T-helper 2 cell (primary cell): ENCODE results near the gene OSTF1.

Source experiments
- DNase-seq, 5 experiments: peaks; one replicate each; pipeline versions ENCODE4 v3.0.0 to v3.0.0-alpha.2; 2012 to 2022

OSTF1 gene

DNA sequence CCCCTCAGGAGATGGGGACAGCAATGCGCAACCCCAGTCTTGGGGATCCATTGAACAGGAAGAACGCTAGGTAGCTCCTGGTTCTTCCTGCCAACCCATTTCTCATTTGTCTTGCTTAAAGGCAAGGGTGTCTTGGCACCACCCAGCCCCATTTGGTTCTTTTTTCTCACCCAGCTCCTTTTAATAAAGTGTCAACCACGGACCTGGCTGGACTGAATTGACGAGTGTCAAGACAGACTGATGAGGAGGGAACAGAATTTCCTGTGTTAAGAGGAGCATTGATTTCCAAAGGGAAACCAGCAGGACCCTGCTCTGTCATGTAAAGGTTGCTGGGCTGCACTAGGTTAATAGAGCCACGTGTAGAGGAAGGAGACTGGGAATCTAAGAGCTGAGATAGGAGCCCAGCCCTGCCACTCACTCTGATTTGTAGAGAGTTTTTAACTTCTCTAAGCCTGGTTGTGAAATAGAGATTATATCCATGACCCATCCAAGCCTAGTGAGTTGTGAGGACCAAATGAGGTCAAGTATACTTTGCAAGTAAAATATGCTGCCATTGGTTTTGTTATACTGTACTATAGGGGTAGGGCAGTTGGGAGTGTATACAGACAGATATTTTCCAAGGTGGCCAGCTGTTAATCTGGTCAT lies 33.7 kb downstream of the OSTF1 start:
- peak in 1 of 5 experiments; percentile 9 for DNase-seq

DNA sequence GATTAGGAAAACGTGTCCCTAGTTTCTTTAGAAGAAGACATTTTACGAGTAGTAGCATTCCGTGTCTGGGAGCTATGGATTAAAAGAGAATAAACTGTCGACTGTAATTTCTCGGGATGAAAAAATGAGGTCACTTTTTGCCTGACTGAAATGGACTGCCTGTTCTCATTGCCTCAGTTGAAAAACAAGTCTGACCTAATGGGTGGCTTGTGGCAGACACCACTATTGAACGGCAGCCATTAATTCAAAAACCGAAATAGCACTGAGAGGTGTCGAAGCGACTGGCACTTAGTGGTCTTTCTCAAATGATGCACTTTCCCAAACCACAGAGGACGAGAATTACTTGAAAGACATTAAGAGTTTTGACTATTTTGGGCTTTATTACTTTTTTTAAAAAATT lies 35.4 kb downstream of the OSTF1 start:
- no peak for DNase-seq

DNA sequence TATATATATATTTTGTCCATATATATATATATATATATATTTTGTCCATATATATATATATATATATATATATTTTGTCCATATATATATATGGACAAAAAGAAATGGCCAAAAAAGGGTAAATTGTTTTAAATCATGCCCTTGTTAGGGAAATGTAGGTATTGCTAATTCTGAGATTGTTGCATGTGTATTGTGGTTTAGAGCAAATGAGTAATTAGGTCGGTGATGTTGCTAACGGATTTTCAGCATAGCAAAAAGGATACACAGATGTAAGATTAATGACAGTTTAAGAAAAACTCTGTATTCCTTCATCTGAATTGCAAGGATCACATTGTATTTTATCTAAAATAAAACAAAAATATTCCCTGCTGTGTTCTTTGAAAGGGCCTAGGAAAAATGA lies 40.2 kb downstream of the OSTF1 start:
- DNase-seq = peak in 1 of 5 experiments; percentile 88

DNA sequence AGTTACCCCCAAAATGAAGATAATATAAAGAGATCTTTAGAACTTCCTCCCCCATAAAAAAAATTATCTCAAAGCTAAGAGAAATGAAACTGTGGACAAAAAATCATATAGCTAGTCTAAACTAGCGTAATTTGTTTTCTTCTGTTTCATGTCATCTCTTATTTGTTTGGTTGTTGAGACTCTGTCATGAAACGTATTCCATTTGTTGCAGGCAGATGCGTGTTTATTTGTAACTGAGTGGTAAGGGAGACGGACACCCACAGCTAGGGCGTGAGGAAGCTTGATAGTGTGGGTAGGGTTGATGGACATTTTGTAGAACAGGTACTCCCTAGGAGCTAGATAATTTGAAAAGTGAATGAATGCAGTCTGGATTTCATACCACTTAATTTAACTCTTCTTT lies 41.9 kb downstream of the OSTF1 start:
- no peak for DNase-seq

DNA sequence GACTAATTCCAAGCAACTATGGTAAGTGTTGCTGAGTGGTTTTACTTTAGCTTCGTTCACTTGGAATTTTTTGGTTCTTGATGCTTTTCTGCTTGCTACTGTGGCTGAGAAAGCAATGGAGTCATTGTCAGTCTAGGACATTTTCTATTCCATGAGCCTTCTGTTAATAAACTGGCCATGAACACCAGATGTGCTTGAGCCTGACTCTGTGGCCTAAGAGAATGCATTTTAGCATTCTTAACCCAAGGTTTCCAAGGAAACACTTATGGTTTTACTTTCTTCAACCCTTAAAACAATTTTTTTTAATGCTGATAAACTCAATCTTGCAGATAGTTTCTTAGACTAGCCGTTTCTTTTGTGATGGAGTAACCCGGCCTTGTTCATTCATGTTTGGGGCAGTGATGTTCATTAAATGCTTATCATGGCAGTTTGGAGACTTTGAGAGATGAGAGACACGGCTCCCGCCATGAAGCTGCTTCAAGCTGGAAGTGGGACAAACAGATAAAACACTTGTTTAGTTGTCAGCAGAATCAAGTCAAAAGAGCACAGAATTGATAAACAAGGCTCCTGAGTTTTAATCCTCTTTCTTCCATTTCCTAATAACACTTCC lies 42.4 kb downstream of the OSTF1 start:
- no peak for DNase-seq

DNA sequence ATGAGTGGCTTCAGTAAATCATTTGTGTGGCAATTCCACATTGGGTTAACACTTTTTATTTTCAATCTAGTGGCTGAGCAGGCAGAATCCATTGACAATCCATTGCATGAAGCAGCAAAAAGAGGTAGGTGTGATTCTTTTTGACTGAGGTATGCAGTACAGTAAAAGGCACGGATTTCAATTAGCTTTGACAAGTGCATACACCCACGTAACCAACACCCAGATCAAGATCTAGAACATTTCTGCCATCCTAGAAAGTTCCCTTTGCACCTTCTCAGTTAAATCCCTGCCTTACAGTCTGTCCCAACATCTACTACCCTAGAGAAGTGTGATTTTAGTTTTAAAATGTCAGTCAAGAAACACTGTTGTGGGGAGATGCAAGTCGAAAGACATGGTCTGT lies 43.4 kb downstream of the OSTF1 start:
- DNase-seq = no peak

DNA sequence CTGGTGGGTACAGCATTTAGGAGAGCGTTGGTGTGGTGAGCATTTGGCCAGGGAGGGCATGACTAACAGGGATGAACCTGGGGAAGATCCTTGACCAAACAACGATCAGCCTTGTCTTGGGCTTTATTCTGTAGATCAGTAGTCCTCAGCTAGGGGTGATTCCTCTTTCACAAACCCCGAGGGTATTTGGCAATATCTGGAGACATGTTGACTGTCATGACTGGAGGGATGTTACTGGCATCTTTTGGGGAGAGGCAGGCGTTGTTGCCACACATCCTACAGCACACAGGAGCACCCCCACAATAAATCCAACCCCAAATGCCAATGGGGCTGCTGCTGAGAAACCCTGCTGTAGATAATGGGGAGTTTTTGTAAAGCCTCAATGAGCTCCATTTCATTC lies 43.9 kb downstream of the OSTF1 start:
- no peak for DNase-seq

DNA sequence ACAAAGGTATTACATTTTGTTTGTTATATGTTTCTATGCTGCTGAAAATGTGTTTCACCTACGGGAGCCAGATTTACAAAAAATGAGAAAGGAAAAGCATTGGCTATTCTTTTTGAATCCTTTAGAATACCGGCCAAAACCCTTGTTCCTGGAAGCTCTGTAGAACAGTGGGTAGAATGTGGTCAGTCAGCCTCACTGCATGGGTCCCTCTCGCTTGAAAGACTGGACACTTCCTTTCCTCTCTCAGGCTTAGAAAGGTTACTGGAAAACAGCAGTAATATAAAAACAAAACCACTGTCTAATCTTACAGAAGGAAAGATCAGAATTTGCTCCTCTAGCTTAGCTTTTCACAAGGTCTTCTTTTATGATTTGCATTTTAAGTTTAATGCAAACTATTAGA lies 45.1 kb downstream of the OSTF1 start:
- no peak for DNase-seq

- no peak for DNase-seq
These were observed 46.2 kb downstream of the OSTF1 start for GRCh38 chr9:75134495-75134894.

- DNase-seq = peak in 2 of 5 experiments; percentile 31 to 65
These were observed 50.1 kb downstream of the OSTF1 start for GRCh38 chr9:75138260-75139040.

GRCh38 chr9:75139201-75139600 lies 50.9 kb downstream of the OSTF1 start:
- peak in 2 of 5 experiments; percentile 30 to 53 for DNase-seq

- no peak for DNase-seq
These were observed 51.9 kb downstream of the OSTF1 start for GRCh38 chr9:75140261-75140660.

GRCh38 chr9:75142202-75142601 lies 53.9 kb downstream of the OSTF1 start:
- DNase-seq = peak in 2 of 5 experiments; percentile 24 to 70

GRCh38 chr9:75146229-75146628 lies 57.9 kb downstream of the OSTF1 start:
- DNase-seq = no peak

GRCh38 chr9:75147638-75148037 lies 59.3 kb downstream of the OSTF1 start:
- peak in 2 of 5 experiments; percentile 39 to 89 for DNase-seq

- DNase-seq = peak in 1 of 5 experiments; percentile 92
These were observed 60.2 kb downstream of the OSTF1 start for GRCh38 chr9:75148561-75148960.

- peak in 1 of 5 experiments; percentile 32 for DNase-seq
These were observed 61.5 kb downstream of the OSTF1 start for GRCh38 chr9:75149841-75150241.

- DNase-seq = peak in 1 of 5 experiments; percentile 18
These were observed 62.2 kb downstream of the OSTF1 start for GRCh38 chr9:75150512-75150911.

- peak in 4 of 5 experiments; percentile 12 to 98 (median 41) for DNase-seq
These were observed 64.1 kb downstream of the OSTF1 start for GRCh38 chr9:75152416-75152815.

DNA sequence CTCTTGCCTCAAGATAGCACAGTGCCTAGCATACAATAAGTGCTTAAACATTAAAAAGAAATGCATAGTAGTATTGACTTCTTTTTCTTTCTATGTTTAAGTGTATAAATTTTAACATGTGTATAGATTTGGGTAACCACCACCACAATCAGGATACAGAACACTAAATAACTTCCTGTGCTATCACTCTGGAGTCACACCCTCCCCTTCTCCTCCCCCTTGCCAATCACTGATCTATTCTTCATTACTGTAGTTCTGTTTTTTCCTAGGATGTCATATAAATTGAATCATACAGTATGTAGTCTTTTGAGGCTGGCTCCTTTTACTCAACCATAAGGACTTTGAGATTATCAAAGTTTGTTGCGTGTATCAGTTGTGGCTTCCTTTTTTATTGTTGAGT lies 68.5 kb downstream of the OSTF1 start:
- DNase-seq = peak in 1 of 5 experiments; percentile 65

DNA sequence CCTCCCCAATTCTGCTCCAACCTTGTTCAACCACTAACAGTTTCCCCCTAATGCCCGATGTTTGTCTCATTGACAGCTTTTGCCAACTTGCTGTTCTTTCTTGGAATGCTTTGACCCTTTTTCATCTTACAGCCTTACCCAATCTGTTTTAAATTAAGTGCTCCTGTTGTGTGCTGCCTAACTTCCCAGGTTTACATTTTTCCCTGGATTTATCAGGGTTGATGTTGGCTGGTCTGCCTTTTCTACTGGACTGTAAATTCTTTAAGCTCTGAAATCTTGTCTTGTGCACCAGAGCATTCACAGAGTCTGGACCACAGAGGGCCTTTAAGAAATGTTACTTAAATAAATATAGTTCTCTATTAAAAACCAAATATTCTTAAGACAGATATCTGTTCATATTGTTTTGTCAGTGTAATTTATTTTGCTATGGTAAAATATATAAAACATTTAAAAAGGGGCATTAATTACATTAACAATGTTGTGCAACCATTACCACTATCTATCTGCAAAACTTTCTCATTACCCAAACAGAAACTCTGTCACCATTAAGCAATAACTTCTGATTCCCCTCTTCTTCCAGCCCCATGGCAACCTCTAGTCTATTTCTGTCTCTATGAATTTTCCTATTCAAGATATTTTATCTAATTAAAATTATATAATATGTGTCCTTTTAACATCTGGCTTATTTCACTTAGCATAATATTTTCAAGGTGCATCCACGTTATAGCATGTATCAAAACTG lies 73.0 kb downstream of the OSTF1 start:
- no peak for DNase-seq

- no peak for DNase-seq
These were observed 75.5 kb downstream of the OSTF1 start for GRCh38 chr9:75163764-75164163.

GRCh38 chr9:75164573-75164972 lies 76.3 kb downstream of the OSTF1 start:
- DNase-seq = no peak
